GM12864 (cell line): ENCODE measurements around the gene INSYN1.

Source experiments
- DNase-seq: peaks from one replicate; pipeline ENCODE4 v3.0.0-alpha.2; 2011; ENCODE audit warnings: low read depth
- H3K4me3 ChIP-seq: 2 replicates; pipeline ENCODE4 v1.5.1; 2011; ENCODE audit warnings: mild to moderate bottlenecking, low read depth, low read length, control low read depth
- CTCF ChIP-seq: IDR thresholded peaks from 2 replicates; pipeline ENCODE4 v1.5.1; 2011; ENCODE audit warnings: low read depth, mild to moderate bottlenecking, moderate library complexity, low read length, control low read depth, inconsistent platforms; ENCODE audit errors: missing control alignments

INSYN1 gene

GRCh38 chr15:73749971-73750370, 3.2 kb downstream of the INSYN1 start:
- no peak for TF ChIP-seq CTCF
- H3K4me3 ChIP-seq, result no peak overlapping the region
- no peak for DNase-seq

- TF ChIP-seq CTCF, result no peak
- H3K4me3 ChIP-seq, result no peak overlapping the region
- DNase-seq, result no peak
Measured at GRCh38 chr15:73749533-73749932, 3.6 kb downstream of the INSYN1 start.

- H3K4me3 ChIP-seq, result no peak overlapping the region
- TF ChIP-seq CTCF, result no peak
- DNase-seq, result no peak
Measured at GRCh38 chr15:73748730-73749129, 4.4 kb downstream of the INSYN1 start.

GRCh38 chr15:73747847-73748590, 5.1 kb downstream of the INSYN1 start:
- DNase-seq, result no peak
- no peak for TF ChIP-seq CTCF
- no peak overlapping the region for H3K4me3 ChIP-seq

GRCh38 chr15:73746883-73747282, 6.3 kb downstream of the INSYN1 start:
- DNase-seq, result no peak
- no peak overlapping the region for H3K4me3 ChIP-seq
- no peak for TF ChIP-seq CTCF

- H3K4me3 ChIP-seq, result no peak overlapping the region
- no peak for DNase-seq
- no peak for TF ChIP-seq CTCF
Measured at GRCh38 chr15:73746261-73746660, 6.9 kb downstream of the INSYN1 start.

GRCh38 chr15:73745073-73745472, 8.1 kb downstream of the INSYN1 start:
- TF ChIP-seq CTCF, result no peak
- no peak overlapping the region for H3K4me3 ChIP-seq

More at GRCh38 chr15:73745073-73745472, 8.1 kb downstream of the INSYN1 start:
- no peak for DNase-seq
